HEK293T (cell line): ENCODE results near the gene FN1.

Experiments
- ARNT ChIP-seq: fragments of 450-650 bp; IDR thresholded peaks from 2 replicates; pipeline ENCODE4 v1.6.1; 2017; ENCODE audit warnings: mild to moderate bottlenecking
- BHLHE40 ChIP-seq: fragments of 450-650 bp; IDR thresholded peaks from 2 replicates; pipeline ENCODE4 v1.6.1; 2016; ENCODE audit warnings: mild to moderate bottlenecking, moderate library complexity, borderline replicate concordance
- CTBP1 ChIP-seq: fragments of 450-650 bp; IDR thresholded peaks from 2 replicates; pipeline ENCODE4 v1.6.1; 2016; ENCODE audit warnings: borderline replicate concordance
- FOXA1 ChIP-seq: fragments of 450-650 bp; IDR thresholded peaks from 2 replicates; pipeline ENCODE4 v1.6.1; 2016; ENCODE audit warnings: mild to moderate bottlenecking
- FOXK2 ChIP-seq: fragments of 450-650 bp; IDR thresholded peaks from 2 replicates; pipeline ENCODE4 v1.6.1; 2016; ENCODE audit warnings: mild to moderate bottlenecking
- FOXM1 ChIP-seq: fragments of 450-650 bp; IDR thresholded peaks from 2 replicates; pipeline ENCODE4 v1.6.1; 2017; ENCODE audit warnings: mild to moderate bottlenecking, borderline replicate concordance
- HDGF ChIP-seq: fragments of 450-650 bp; IDR thresholded peaks from 2 replicates; pipeline ENCODE4 v1.6.1; 2017; ENCODE audit warnings: antibody characterized with exemption, borderline replicate concordance
- SP1 ChIP-seq: fragments of 450-650 bp; IDR thresholded peaks from 2 replicates; pipeline ENCODE4 v1.6.1; 2017
- ZNF384 ChIP-seq: fragments of 450-650 bp; IDR thresholded peaks from 2 replicates; pipeline ENCODE4 v1.6.1; 2016
- TF ChIP-seq, protein P1 (sequence below): fragments of 450-650 bp; IDR thresholded peaks from 2 replicates; pipeline ENCODE4 v1.6.1; 2016

GRCh38 chr2:215413484-215413777 lies 22.4 kb downstream of the FN1 start:
- no peak for TF ChIP-seq HDGF
- no peak for TF ChIP-seq FOXK2
- TF ChIP-seq FOXM1: no peak
- no peak for TF ChIP-seq CTBP1
- no peak for TF ChIP-seq ZNF384
- no peak for TF ChIP-seq FOXA1
- no peak for TF ChIP-seq BHLHE40
- TF ChIP-seq, protein P1, sequence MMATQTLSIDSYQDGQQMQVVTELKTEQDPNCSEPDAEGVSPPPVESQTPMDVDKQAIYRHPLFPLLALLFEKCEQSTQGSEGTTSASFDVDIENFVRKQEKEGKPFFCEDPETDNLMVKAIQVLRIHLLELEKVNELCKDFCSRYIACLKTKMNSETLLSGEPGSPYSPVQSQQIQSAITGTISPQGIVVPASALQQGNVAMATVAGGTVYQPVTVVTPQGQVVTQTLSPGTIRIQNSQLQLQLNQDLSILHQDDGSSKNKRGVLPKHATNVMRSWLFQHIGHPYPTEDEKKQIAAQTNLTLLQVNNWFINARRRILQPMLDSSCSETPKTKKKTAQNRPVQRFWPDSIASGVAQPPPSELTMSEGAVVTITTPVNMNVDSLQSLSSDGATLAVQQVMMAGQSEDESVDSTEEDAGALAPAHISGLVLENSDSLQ: no peak
- TF ChIP-seq SP1: no peak
- no peak for TF ChIP-seq ARNT
